Activated CD4-positive, CD25-positive, alpha-beta regulatory T cell treated with anti-CD3 and anti-CD28 coated beads, Interleukin-2, amount 50 U/mL, for 16 hours (primary cell): ENCODE data around the gene ITPA.

Experiments
- DNase-seq: peaks from one replicate; pipeline ENCODE4 v3.0.0-alpha.2; 2020; ENCODE audit warnings: low read depth, low spot score

Gene ITPA

DNA sequence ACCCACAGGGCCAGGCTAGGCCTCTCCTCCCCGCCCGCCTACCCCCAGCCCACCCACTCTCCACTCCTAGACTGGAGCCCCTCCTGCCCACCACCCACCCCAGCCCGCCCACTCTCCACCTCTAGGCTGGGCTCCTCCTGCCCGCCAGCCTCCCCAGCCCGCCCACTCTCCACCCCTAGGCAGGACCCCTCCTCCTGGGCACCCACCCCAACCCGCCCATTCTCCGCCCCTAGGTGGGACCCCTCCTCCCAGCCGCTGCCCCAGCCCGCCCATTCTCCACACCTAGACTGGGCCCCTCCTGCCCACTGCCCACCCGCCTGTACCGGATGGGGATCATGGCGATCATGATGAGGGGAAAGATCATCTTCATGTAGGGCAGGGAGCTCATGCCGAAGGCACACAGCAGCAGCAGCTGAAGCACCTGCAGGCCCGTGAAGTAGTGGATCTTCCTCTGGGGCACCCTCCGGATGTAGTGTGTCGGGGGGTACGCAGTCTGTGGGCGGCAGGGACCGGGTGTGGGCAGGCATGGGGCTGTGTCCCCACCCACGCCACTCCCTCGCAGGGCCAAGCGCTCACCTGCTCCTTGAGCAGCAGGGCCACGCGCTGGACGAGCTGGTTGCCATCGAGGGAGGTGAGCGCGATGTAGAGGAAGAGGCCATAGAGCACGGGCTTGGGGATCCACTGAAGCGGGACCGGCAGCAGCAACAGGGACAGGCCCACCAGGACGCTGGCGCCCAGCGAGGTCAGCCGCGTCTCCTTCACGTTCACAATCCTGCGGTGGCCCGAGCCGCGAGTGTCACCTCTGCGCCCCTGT, 18.8 kb downstream of the ITPA start:
- DNase-seq: no peak

DNA sequence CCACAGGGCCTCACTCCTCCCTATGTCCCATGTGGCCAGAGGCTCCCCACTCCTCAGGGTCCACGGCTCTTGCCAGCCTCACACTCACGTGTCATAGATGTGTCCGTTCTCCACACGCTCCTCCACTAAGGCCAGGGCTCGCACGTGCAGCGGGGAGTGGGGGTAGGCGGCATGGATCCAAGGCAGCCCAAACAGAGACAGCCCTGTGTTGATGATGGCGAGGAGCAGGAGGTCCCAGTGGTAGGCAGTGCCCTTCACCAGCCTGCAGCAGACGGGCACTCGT, 19.4 kb downstream of the ITPA start:
- DNase-seq: no peak

DNA sequence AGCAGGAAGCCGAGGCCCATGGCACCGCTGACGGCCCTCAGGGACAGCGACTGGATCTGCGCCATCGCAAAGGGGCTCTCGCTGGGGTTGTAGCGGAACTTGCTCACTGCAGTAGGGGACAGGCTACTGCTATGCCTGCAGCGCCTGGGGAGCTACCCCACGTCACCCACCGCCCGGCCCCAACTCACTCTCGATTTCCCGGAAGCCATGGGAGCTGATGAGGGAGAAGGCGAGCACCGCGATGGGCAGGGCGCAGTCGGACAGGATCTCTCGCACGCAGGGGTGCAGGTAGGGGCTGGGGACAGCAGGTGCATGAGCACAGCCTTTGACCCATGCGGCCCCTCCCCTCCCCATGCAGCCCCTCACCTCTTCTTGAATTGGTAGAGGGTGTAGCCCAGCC, 19.9 kb downstream of the ITPA start:
- DNase-seq: no peak

DNA sequence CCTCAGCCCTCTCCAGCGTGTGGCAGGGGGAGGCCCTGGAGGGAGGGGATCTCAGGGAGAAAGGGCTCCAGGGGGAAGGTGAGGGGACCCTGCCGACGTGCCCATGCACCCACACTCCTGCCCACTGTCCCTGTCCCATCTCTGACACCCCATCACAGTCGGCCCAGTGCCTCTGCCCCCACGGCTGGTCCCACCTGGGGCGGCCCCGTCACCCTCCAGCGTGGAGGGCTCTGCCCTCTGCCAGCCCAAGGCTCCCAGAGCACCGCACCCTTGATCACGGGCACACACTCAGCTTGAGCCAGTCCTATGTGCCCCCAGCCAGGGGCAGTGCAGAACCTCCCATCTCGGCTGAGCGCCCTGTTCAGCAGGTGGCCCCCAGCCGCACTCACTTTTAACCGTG, 20.5 kb downstream of the ITPA start:
- DNase-seq: no peak

DNA sequence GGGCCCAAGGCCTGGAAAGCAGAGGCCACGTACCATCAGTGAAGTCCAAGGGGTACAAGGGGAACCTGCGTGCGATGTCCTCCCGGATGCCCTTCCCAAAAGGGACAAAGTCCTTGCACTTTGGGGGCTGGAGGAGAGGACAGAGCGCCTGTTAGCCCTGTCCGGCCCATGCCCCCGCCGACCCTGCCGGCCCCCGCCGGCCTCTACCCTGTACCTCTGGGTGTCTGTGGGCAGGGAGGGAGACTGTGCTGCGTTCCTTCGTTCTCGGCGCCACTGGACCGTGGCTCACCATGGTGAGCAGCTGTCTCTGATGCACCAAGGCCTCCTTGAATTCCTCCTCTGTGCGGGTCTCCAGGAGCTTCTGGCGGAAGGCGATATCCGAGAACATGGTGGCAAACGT, 21.8 kb downstream of the ITPA start:
- DNase-seq: no peak

DNA sequence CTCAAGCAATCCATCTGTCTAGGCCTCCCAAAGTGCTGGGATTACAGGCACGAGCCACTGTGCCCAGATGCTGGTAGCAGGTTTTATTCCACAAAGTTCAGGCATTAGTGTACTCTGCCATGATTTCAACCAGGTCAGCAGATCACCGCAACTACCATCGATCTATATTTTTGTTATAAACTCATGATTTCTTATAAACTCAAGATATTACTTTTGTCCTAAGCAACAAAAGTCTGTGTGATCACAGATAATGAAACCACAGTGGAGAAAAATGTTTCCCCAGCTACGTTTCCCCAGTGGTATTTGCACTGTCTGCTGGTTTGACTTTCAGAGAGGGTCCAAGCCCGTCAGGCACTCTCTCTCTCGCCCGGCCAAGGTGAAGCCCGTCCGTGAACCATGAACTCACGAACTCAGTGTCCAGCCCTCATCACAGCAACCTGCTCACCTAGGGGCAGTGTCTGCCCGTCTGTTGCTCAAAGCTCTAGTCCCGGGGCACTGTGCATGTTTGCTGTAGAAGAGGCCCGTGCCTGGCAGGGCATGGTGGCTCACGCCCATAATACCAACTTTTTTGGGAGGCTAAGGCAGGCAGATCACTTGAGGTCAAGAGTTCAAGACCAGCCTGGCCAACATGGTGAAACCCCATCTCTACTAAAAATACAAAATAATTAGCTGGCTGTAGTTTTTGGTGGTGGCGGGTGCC, 22.7 kb downstream of the ITPA start:
- DNase-seq: no peak

DNA sequence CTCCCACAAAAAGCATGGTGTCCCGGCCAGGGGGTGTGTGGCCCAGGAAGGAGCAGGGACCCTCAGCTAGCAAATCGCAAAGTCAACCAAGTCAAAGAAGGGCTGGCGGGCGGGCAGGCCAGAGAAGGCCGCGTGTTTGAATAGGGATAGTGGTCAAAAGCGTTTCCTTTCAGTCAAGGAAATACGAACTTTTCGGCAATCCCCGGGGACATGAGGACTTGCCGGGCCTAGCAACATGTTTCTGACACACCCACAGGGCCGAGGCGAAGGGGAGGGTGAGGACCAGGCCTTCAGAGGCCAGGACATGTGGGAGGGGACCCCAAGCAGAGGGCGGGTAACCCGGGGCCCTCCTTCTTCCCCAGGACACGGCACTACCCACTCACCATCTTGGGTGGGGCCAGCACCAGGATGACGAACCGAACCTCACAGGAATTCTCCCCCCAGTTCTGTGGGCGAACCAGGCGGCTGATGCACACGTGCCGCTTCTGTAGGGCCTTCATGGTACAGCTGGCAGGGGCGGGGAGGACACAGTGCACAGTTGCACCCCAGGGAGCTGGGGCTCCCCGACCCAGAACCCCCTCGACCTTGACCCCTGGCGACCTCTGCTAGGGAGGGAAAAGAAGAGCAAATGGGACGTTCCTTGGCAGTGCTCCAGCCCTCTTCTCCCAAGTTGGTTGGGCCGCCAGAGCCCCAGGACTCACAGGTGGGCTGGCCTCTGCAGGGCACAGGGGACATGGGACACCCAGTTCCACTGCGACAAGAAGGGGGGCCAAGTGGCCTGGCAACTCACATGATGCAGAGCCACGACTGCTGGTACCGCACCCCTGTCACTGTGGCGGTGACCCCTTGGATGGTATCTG, 24.1 kb downstream of the ITPA start:
- DNase-seq: no peak

DNA sequence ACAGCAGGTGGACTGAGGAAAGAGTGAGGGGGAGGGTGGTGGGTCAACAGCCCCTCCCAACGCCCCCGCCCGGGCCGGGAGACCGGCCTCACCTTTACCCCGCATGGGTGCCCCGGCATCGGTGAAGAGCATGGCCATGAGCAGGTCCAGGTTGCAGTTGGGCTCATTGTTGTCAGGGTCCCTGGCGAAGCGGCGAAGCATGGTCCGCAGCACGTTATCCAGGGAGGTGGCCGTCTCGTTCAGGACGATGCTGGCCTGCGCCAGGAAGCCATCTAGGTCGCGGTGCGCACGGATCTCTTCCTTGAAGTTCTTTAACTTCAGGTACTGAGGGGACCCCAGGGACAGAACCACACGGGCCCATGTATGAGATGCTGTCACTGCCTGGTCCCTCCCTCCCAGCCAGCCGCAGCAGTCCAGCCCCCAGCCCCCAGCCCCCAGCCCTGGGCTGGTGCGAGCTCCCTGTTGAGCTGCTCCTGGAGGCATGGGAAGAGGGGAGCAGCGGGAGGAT, 24.7 kb downstream of the ITPA start:
- no peak for DNase-seq

DNA sequence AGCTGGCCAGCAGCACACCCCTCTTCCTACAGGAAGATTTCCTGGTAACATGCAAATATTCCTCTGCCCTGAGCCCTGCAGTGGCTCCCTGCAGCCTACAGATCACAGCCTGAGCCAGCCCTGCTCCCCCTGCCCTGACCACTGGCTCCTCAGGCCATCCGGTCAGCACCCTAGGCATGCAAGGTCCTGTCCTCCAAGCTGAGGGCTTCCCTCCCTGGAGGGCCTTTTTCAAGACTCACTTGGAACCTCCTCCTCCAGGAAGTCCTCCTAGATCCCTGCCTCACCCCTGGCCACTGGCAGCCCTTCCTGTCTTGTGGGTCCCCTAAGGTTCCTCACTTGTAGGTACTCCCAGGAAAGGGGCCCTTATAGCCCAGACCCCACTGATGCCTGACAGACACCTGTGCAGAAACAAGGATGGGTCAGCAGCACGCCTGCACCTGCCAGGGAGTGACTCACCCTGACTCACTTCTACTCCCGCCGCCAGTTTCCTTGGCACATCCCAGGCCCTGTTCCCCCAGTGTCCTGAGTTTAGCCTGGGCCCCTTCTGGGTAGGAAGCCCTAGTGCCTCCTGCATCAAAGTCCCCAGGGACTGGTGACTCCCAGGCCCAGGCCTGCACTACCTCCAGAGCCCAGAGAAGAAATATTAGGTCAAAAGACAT, 26.5 kb downstream of the ITPA start:
- DNase-seq: no peak

DNA sequence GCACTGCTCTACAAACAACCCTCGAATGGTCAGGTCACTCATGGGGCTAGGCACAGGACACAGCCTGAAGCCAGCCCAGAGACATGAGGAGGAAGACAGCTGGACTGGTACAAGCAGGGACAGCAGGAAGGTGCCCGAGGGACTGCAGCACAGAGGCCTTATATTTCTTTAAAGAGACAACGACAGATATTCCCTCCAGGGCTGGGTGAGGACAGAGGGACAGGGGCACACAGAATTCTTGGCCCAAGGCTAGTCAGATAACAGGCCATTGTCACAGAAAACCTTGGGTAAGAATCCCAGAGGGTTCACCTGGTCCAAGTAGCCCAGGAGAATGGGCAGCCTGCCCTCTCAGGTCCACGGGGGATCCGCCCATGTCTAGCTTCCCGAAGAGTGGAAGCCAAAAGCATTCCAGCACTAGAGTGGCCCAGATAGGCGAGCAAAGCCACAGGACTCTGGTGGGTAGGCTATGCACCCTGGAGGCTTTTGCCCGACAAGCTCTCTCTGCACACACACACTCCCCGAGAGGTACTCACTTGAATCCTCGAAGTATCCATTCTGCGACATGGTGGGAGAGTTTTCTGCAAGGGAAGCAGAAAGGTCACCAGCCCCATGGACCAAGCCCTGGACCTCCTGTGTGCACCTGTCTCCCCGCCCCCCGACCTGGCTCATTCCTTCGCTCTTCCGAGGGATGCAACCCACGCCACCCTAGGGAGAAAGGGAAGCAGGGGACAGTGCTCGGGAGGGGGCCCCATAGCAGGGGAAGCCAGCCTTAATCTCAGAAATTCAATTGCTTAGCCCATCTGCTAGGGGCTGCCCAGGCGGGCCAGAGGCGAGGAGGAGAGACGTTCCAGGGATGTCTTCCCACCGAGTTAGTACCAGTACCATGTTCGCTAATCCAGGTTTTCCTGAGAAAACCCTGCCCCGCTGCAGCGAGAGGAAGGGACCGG, 28.0 kb downstream of the ITPA start:
- no peak for DNase-seq

DNA sequence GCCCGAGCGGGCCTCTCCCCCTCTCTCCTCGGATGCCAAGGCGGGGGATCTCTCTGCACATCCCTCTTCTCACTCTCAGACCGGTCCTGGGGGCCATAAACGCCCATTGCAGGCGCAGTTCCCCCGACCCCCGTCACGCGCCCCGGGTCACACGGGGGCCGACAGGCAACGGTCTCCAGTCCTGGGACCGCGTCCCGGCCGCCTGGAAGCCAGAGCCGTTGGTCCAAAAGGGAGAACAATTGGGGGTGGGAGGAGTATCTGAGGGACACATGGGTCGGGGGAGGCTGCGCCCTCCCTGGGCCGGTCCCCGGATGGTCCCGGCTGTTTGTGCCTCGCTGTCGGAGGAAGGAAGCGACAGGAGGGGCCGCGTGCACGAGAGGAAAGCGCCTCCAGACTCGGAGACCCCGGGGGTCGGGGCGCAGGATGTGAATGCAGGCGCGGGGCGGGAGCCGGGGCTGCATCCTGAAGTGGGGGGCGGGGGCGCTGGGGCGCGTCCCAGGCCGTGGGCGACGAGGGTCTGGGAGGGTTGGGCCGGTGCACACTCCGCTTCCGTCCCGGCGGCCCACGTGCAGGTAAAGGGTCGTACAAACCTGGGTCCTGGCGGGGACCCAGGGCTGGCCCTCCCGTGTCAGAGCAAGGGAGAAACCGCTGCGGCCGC, 28.8 kb downstream of the ITPA start:
- no peak for DNase-seq

DNA sequence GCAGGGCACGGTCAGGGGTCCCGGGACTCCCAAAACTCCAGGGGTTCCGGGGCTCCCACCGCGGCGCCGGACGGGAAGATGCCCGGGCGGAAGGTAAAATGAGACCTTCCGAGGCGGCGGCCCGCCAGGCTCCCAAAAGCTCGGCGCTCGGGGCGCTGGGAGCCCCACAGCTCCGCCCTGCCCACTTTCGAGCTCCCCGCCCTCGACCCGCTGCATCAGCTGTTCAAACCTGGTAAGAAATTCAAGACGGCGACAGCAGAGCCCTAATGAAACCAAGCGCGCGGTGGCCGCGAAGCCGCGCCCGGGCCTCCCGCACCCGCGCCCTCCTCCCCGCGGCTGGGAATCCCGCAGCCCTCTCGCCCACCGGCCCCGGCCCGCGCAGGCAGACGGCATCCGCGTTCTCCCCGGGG, 29.3 kb downstream of the ITPA start:
- DNase-seq: no peak

DNA sequence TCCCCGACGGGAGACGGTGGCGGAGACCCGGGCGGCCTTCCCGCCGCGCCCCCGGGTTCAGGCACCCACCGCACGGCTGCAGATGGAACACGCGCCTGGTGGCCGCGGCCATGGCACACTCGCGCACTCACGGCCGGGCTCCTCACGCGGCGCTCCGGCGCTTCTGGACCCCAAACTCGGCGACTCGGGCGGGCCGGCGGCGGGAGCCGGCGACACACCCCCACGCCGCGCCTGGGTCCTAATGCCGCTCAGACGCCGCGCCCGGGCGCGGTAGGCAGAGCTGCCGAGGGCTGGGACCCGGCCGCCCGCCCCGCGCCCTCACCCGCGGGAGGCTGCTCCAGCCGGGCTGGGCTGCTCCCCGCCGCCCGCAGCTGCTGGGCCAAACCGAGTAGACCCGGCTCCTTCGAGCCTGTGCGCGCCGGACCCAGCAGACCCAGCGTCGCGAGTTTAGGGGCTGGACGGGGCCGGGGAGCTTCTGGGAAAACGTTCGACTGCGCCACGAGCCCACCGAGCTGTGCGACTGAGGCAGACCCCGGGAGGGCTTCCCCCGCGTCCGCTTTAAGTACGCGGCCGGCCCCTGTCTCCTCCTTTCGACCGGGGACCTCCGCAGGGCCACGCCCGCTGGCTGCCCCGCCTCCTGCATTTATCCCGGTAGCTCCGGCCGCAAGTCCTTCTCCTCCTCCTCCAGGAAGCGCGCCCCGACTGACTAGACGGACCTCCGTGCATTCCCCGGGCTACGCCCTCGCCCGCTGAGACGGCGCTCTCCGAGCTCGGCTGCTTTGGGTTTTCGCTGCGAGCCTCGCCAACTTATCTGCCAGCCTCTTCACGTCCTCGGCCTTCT, 29.9 kb downstream of the ITPA start, which contains the start of gene SLC4A11:
Gene SLC4A11, minus strand, starts transcription at position 165 of the 841 bp plus-strand sequence. Its CDS starts 53 bp downstream, at position 112.
- no peak for DNase-seq

DNA sequence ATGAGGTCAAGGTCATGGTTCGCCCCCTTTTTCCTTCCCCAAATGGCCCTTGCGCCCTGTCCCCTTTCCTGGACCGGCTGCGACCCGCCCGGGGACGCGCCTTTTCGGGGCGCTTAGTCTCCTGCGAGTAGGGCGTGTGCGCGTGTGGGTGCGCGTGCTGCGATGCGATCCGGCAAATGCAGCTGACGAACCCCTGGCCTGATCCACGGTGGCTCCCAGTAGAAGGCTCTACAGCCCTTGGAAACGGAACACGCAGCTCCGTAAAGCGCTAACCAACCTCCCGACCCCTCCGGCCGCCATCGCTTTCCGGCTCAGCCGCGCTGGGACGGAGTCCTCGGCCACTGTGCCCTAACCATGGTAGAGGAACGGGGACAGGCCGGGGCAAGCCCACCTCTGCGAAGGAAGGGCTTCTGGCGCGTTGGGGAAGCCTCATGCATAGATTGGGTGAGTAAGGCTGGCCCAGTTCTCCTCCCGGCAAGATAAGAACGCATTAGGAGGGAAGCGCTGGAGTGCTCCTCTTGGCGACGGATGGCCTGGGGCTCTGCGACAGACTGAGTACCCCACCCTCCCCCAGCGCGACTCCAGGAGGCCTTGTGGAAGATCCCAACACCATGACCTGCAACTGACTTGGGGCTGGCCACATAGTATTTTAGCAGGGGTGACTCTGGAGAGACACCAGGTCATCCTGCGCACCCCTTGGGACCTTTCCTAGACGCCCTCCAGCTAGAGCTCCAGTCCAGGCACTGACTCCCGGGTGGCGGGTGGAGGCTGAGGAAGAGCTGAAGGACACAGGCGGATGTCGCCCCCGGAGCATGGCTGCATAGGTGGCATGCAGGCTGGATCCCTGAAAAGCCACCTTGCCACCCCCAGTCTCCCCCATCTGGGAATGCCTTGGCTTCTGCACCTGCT, 30.8 kb downstream of the ITPA start:
- DNase-seq: no peak

DNA sequence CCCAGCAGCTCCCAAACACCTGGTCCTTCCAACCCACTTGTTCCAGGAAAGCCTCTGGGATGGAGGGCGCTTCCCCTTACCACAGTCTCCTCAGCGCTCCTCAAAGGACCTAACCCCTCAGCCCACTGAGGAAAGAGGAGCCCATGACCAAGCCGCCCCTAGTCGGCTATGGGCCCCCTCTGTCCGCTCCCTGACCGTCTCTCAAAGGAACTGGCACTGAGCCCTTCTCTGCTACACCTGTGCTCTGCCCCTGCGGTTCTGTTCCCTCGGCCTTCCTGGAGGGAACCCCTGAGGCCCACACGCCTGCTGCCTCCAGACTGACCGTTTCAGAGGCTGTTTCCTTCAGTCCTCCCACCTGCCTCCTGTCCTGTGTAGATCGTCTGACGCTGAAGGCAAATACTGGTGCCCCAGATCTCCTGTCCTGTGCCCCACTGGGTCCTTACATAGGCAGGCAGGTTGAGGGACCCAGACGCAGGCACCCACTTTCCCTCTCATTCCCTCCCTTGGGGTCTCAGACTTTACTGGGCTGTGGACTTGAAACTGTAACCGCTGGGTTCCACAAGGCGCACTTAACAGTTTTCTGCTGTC, 31.6 kb downstream of the ITPA start:
- no peak for DNase-seq

DNA sequence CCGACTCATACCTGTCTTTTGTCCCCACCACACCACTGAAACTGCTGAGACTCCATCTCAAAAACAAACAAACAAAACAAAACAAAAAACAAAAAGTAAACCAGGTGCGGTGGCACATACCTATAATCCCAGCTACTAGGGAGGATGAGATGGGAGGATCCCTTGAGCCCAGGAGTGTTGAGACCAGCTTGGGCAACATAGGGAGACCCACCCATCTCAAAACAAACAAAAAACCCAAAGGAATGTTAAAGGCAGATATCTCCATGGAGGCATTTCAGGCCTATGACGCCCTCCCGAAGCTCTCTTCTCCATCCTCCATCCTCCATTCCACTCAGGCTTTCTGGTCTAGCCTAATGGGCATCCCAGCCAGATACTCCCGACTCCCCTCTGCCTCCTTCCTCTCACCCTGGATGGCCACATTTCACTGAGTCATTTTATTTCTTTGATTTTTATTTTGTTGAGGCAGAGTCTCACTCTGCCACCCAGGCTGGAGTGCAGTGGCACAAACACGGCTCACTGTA, 32.9 kb downstream of the ITPA start:
- no peak for DNase-seq

DNA sequence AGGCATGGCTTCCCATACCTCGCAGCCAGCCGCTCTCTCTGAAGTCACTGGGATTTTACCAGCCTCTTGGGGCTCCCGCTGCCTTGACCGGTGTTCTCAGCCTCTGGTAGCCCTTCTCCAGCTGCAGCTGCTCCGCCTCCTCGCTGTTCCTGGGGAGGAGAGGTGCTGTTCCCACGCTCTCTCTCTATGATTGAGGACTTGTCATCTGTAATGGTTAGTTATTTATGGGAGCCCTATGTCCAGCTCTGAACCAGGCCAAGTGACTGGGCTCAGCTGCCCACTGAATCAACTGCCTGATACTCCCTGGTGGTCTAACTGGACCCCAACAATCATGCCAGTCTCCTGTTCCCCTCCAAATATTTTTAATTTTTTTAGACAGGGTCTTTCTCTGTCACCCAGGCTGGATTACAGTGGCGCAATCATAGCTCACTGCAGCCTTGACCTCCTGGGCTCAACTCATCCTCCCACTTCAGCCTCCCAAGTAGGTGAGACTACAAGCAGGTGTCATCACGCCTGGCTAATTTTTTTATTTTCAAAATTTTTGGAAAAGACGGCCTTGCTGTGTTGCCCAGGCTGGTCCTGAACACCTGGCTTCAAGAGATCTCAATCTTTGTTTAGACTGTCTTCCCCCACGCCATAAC, 34.5 kb downstream of the ITPA start:
- DNase-seq: no peak
